HEK293T (cell line): ENCODE results near the gene MRPL2.

Experiments used
- CTCF ChIA-PET: fragments of 350-600 bp; formaldehyde crosslinking; extraction: SDS; loops from one replicate; lab custom pipeline; 2021; ENCODE audit warnings: antibody characterized with exemption, inconsistent platforms; lab: Yijun Ruan, JAX
- POLR2A ChIA-PET: fragments of 350-600 bp; formaldehyde crosslinking; extraction: SDS; loops from one replicate; lab custom pipeline; 2020; ENCODE audit warnings: antibody characterized with exemption, inconsistent platforms; lab: Yijun Ruan, JAX
- DNase-seq: peaks from one replicate; pipeline ENCODE4 v3.0.0; 2012; ENCODE audit warnings: mixed read lengths; ENCODE audit errors: extremely low spot score
- ARNT ChIP-seq: fragments of 450-650 bp; IDR thresholded peaks from 2 replicates; pipeline ENCODE4 v1.6.1; 2017; ENCODE audit warnings: mild to moderate bottlenecking
- BHLHE40 ChIP-seq: fragments of 450-650 bp; IDR thresholded peaks from 2 replicates; pipeline ENCODE4 v1.6.1; 2016; ENCODE audit warnings: mild to moderate bottlenecking, moderate library complexity, borderline replicate concordance
- CTBP1 ChIP-seq: fragments of 450-650 bp; IDR thresholded peaks from 2 replicates; pipeline ENCODE4 v1.6.1; 2016; ENCODE audit warnings: borderline replicate concordance
- ELF4 ChIP-seq: fragments of 450-650 bp; IDR thresholded peaks from 2 replicates; pipeline ENCODE4 v1.6.1; 2017; ENCODE audit warnings: antibody characterized with exemption
- FOXA1 ChIP-seq: fragments of 450-650 bp; IDR thresholded peaks from 2 replicates; pipeline ENCODE4 v1.6.1; 2016; ENCODE audit warnings: mild to moderate bottlenecking
- FOXK2 ChIP-seq: fragments of 450-650 bp; IDR thresholded peaks from 2 replicates; pipeline ENCODE4 v1.6.1; 2016; ENCODE audit warnings: mild to moderate bottlenecking
- FOXM1 ChIP-seq: fragments of 450-650 bp; IDR thresholded peaks from 2 replicates; pipeline ENCODE4 v1.6.1; 2017; ENCODE audit warnings: mild to moderate bottlenecking, borderline replicate concordance
- HDGF ChIP-seq: fragments of 450-650 bp; IDR thresholded peaks from 2 replicates; pipeline ENCODE4 v1.6.1; 2017; ENCODE audit warnings: antibody characterized with exemption, borderline replicate concordance
- L3MBTL2 ChIP-seq: fragments of 450-650 bp; conservative IDR thresholded peaks from 2 replicates; pipeline ENCODE4 v1.6.1; 2016; ENCODE audit warnings: mild to moderate bottlenecking
- LEF1 ChIP-seq: fragments of 450-650 bp; IDR thresholded peaks from 2 replicates; pipeline ENCODE4 v1.6.1; 2017; ENCODE audit warnings: mild to moderate bottlenecking, borderline replicate concordance
- NFRKB ChIP-seq: fragments of 450-650 bp; IDR thresholded peaks from 2 replicates; pipeline ENCODE4 v1.6.1; 2016; ENCODE audit warnings: mild to moderate bottlenecking, moderate library complexity
- PKNOX1 ChIP-seq: fragments of 450-650 bp; IDR thresholded peaks from 2 replicates; pipeline ENCODE4 v1.6.1; 2016
- SP1 ChIP-seq: fragments of 450-650 bp; IDR thresholded peaks from 2 replicates; pipeline ENCODE4 v1.6.1; 2017
- SUZ12 ChIP-seq: fragments of 450-650 bp; IDR thresholded peaks from 2 replicates; pipeline ENCODE4 v1.6.1; 2016; ENCODE audit warnings: mild to moderate bottlenecking
- TARDBP ChIP-seq: fragments of 450-650 bp; IDR thresholded peaks from 2 replicates; pipeline ENCODE4 v1.6.1; 2016
- ZNF384 ChIP-seq: fragments of 450-650 bp; IDR thresholded peaks from 2 replicates; pipeline ENCODE4 v1.6.1; 2016

MRPL2 gene

DNA sequence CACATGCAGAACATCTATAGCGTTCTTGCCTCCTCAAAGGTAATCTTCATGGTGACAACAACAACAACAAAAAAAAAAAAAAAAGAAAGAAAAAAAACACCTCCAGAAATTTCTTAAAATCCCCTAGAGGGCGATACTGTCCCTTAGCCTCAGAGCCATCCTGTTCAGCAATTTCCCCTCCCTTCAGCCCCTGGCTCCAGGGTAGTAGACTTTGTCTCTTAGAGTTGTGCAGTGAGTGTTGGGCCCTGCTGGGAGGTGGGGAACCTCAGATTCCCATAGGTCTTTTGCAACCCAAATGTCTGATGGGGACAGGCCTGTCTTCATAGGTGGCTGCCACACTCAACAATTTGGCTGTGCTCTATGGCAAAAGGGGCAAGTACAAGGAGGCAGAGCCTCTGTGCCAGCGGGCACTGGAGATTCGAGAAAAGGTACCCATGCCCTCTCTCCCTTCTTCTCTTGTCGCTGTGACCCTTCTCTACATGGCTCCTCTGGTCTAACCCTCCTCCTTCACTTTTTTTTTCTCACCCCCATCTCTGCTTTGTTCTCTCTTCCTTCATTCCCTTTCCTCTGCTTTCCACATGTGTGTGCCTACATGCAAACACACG, 10.9 kb upstream of the MRPL2 start:
- TF ChIP-seq BHLHE40 (no peak), FOXK2 (no peak), FOXM1 (no peak), SP1 (no peak), ZNF384 (peak; percentile 99)
- peak; percentile 67 for DNase-seq
- CTCF ChIA-PET = interaction anchor here (0.7 to 0.8 kb wide), 2 partner anchors 73 to 74 kb away, joined by 3 to 4 read pairs; no protein-coding TSS in a partner anchor
- POLR2A ChIA-PET = interaction anchor here (1.2 kb wide), 1 partner anchor 75 kb away, joined by 3 read pairs; no protein-coding TSS in a partner anchor

DNA sequence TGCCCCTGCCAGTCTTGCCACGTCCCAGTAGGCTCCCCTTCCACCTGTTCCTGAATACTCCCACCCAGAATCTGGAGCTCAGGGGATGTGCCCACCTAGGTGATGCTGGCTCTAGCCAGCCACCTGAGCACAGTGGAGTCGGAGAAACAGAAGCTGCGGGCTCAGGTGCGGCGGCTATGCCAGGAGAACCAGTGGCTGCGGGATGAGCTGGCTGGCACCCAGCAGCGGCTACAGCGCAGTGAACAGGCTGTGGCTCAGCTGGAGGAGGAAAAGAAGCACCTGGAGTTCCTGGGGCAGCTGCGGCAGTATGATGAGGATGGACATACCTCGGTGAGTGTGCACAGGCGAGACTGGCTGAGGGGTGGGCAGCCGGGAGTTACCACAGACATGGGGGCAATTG, 3.6 kb upstream of the MRPL2 start:
- TF ChIP-seq ZNF384 (no peak), TARDBP (no peak), FOXA1 (no peak), FOXK2 (no peak), PKNOX1 (no peak), FOXM1 (no peak), NFRKB (no peak), SP1 (no peak), ARNT (no peak), ELF4 (no peak), CTBP1 (no peak), L3MBTL2 (no peak), HDGF (no peak), BHLHE40 (no peak), LEF1 (no peak), SUZ12 (no peak)
- POLR2A ChIA-PET = interaction anchor here (1.0 to 1.7 kb wide), 2 partner anchors 9 to 79 kb away, joined by 4 to 7 read pairs; partner anchors contain the start of genes CUL7 and PPP2R5D
- no peak for DNase-seq
- CTCF ChIA-PET = no interaction called here

DNA sequence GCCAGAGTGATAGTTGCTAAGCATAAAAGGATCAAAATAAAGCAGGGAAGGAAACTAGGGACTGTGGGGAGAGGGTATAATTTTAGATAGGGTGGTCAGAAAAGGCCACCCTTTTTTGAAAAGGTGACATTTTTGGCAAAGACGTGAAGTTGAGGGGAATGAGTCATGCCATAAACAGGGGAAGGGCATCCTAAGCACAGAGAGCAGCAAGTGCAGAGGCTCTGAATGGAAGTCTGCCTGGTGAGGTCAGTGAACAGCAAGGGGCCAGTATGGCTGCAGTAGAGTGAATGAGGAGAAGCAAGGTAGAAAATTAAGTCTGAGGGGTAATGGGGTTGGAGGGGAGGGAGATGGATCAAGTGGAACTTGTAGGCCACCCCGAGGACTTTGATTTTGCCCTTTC, 2.6 kb upstream of the MRPL2 start:
- ChIA-PET CTCF (no interaction called here), POLR2A (no interaction called here)
- TF ChIP-seq HDGF = no peak
- no peak for TF ChIP-seq FOXM1
- no peak for TF ChIP-seq SP1
- no peak for TF ChIP-seq PKNOX1
- TF ChIP-seq NFRKB = no peak
- no peak for DNase-seq

- ChIA-PET CTCF (no interaction called here), POLR2A (interaction anchor here (0.8 to 2.4 kb wide), 5 partner anchors 13 to 77 kb away, joined by 3 to 20 read pairs (median 9); partner anchors contain the start of genes KLHDC3, MEA1 and PPP2R5D)
- no peak for TF ChIP-seq HDGF
- TF ChIP-seq CTBP1 = no peak
- no peak for TF ChIP-seq ZNF384
- no peak for TF ChIP-seq BHLHE40
- no peak for TF ChIP-seq TARDBP
- no peak for TF ChIP-seq ARNT
- no peak for TF ChIP-seq ELF4
- TF ChIP-seq FOXA1 = no peak
- no peak for TF ChIP-seq FOXM1
- no peak for TF ChIP-seq NFRKB
- no peak for TF ChIP-seq LEF1
- no peak for TF ChIP-seq SP1
- no peak for TF ChIP-seq L3MBTL2
- no peak for DNase-seq
Observed at GRCh38 chr6:43060755-43061633, 1.8 kb upstream of the MRPL2 start.

GRCh38 chr6:43060034-43060754, 960 bp upstream of the MRPL2 start:
- POLR2A ChIA-PET = interaction anchor here (0.7 to 2.4 kb wide), 16 partner anchors 12 to 131 kb away, joined by 3 to 20 read pairs (median 6); partner anchors contain the start of genes CNPY3, KLHDC3, MEA1 and PPP2R5D
- TF ChIP-seq SUZ12 (no peak), ELF4 (no peak), PKNOX1 (no peak), LEF1 (no peak), TARDBP (no peak), ARNT (no peak), BHLHE40 (no peak), CTBP1 (no peak), FOXK2 (no peak), HDGF (no peak), L3MBTL2 (no peak), FOXA1 (no peak), NFRKB (no peak)
- CTCF ChIA-PET = no interaction called here
- no peak for DNase-seq
